Left kidney (tissue), 2 donors: ENCODE results near the gene WNT3A. TPM values are rescaled to one million over a fixed set of nuclear protein-coding genes. Genes with fewer than 3 reads are reported as not detected.

Experiments
- DNase-seq: peaks from one replicate; pipeline ENCODE4 v3.0.0-alpha.2; 2013
- polyA plus RNA-seq: library from polyadenylated mRNA; unstranded; fragments of 120-200 nt; gene quantifications from one replicate; pipeline ENCODE4 v1.2.1, GENCODE V29; 2013; ENCODE audit not compliant: insufficient read length

Gene WNT3A
- polyA plus RNA-seq, 1 donor: 0.07 TPM

DNA sequence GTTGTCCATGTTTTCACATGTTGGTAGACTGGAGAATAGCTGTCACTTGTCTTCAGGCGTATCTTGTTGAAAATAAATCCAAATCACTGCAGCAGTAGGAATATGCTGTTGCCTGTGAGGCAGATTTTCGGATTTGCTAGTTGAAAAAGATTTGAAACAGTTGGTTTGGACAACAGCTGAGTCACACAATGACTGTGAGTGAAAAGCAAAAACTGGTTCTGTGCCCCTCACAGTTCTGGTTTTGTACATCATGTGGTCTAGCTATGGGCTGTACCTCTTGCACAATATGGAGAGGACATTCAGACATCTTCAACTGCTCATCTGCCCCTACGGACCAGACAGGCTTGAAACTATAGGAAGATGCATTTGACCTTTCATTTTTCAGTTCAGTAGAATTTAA is 77.5 kb downstream of the WNT3A start:
- no peak for DNase-seq

DNA sequence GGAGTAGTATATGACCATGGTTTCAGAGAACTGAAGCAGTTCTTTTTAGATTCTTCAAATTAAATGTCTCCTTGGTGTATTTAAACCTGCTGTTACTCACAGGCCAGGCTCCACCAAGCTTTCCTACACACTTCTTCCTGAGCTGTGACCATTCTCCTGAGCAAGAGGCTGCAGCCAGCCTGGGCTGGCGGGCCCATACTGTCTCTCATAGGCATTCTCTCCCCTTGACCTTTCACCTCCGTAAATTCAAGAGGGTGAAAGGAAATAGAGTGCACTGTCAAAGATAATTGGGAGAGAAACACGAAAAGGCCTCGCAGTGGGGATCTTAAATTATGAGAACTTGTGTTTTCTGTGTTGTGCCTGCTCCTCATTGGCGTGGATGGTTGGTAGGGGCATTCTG is 78.0 kb downstream of the WNT3A start:
- DNase-seq: no peak

GRCh38 chr1:228085287-228085951 is 78.6 kb downstream of the WNT3A start:
- DNase-seq: no peak

- no peak for DNase-seq
Measured at GRCh38 chr1:228087771-228088251, 81.0 kb downstream of the WNT3A start.

DNA sequence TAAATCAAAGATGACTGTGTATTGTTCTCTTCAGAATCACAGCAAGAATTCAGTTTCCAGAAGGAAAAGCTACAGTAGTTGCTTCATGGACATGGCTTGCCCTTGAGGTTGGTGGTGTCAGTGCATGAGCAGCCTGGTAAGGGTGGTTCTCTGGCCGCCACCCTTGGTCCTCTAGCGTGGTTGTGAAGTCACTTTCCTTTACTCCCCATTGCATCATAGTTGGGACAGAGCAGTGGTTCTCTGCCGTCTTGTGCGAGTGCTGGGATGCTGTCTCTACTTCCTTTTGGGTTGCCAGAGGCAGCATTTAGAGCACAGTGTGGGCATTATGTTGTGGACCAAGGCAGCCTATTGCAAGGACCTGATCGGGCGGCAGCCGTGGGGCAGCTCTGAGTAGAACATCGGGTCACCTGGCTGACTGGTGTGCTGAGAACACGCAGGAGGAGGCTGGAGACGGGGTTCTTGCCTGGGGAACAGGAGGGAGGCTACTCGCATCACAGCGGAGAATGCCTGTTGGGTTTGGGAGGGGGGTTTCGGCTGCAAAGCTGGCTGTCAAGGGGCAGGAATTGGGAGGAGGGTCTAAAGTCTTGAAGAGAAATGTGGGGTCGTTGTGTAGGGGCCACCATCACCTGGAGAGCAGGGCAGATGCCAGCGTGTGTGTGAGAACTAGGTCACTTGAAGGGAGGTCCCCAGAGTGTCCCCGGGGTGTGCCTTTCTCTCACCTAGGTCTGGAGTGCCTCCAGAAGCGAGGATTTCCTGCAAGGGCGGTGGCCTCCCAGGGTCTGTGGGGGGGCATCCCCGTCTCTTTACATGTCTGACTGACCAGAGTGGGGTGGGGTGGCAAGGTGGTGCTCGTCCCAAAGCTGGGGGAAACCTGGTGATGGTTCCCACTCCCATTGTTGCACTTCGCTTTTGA is 82.0 kb downstream of the WNT3A start:
- no peak for DNase-seq

- no peak for DNase-seq
Measured at GRCh38 chr1:228089519-228090380, 83.0 kb downstream of the WNT3A start.

DNA sequence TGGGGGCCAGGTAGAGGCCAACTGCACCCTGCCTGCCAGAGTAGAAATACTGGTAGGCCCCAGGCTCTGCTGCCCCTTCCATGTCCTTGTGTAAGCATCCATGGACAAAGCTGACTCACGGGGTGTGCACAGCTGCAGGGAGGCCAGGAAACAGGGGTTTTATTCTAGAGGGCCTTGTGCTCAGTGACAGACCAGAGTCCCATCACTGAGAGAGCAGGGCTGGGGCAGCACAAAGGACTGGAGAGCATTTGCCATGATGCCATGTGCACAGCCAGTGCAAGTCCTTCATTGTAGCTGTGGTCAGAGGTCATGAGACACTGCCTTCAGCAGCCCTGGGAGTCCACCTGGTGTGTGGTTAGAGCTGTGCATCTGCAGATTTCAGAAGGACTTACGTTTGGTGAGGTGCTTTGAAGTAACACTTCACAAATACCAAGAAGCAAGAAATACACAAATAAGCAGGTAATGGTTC is 83.8 kb downstream of the WNT3A start:
- DNase-seq: no peak

- no peak for DNase-seq
Measured at GRCh38 chr1:228091084-228091483, 84.3 kb downstream of the WNT3A start.

GRCh38 chr1:228092342-228093049 is 85.7 kb downstream of the WNT3A start:
- no peak for DNase-seq

GRCh38 chr1:228093050-228093906 is 86.5 kb downstream of the WNT3A start:
- DNase-seq: no peak

DNA sequence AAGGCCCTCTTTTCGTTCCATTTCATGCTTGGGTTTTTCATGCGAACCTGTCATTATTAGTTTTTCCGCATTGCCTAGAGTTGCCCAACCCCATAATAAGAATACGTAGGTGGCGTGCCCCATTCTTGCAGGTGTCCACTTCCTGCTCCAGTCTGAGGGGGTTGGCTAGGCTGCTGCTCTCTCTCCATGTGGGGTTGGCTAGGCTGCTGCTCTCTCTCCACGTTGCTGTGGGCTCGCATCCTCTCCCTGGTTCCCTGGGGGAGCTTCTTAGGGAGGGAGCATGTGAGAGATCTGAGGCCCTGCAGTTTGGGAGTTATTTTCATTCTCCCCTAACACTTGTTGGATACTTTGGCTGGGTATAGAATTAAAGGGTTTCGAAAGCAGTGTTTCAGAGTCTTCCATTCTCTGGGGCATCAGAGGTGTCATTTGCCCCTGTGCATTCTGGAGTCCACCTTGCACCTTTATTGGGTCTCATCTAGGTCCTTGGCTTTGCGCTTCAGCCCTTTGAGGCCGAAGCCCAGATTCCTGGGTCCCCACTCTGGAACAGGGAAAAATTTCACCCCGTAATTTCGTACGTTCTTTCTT is 87.7 kb downstream of the WNT3A start:
- no peak for DNase-seq

- DNase-seq: no peak
Measured at GRCh38 chr1:228095161-228095560, 88.4 kb downstream of the WNT3A start.

DNA sequence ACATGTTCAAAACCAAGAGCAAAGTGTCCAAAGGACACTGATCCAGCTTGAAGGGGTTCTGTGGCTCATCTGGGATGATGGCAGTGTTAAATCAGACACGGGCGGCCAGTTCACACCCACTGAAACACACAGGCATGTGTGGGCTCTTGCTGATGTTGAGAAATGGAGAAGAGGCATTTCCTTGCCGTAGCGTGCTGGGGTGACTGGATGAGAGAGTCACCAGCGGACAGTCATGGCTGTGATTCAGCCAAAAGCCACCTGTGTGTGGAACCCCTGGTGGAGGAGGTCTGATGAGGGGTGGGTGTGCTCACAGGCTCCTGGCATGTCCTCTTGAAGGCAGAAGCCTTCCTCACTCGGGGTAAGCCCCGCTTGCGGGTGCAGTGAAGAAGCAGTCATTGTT is 89.1 kb downstream of the WNT3A start:
- DNase-seq: no peak

DNA sequence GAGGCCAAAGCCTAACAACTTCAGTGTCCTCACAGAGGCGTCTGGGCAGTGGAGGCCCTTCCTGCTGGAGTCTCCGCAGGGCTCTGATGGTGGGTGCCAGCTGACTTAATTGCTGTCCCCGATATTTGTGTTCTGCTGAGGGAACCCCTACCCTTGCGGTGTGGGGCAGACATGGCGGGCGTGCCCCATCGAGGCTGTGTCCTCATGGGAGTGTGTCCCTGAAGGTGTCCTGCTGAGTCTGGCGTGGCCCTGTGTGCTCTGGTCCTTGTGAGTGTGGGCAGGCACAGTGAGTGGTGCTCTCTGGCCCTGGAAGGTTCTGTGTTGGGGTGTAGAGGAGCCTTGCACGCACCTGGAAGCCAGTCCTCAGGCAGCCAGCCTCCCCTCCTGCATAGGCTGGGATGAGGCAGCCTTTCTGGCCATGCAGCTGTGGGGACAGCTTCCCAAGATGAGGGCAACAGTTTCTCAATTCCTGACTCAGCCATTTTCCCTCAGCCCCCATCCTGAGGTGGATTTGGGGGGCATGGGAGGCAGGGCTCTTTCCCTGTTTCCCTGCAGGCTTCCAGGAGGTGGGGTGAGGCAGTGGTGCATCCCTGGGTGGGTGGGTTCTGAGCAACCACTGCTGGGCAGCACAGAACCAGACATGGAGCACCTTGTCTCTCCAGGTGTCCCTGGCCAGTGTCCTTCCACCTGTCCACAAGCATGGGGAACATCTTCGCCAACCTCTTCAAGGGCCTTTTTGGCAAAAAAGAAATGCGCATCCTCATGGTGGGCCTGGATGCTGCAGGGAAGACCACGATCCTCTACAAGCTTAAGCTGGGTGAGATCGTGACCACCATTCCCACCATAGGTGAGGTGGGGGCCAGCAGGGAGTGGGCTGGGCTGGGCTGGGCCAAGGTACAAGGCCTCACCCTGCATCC is 89.9 kb downstream of the WNT3A start:
- no peak for DNase-seq

- DNase-seq: no peak
Measured at GRCh38 chr1:228097333-228098081, 90.7 kb downstream of the WNT3A start.

DNA sequence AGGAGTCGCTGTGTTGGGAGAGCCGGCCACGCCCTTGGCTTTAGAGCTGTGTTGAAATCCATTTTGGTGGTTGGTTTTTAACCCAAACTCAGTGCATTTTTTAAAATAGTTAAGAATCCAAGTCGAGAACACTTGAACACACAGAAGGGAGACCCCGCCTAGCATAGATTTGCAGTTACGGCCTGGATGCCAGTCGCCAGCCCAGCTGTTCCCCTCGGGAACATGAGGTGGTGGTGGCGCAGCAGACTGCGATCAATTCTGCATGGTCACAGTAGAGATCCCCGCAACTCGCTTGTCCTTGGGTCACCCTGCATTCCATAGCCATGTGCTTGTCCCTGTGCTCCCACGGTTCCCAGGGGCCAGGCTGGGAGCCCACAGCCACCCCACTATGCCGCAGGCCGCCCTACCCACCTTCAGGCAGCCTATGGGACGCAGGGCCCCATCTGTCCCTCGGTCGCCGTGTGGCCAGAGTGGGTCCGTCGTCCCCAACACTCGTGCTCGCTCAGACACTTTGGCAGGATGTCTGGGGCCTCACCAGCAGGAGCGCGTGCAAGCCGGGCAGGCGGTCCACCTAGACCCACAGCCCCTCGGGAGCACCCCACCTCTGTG is 91.6 kb downstream of the WNT3A start:
- DNase-seq: no peak

DNA sequence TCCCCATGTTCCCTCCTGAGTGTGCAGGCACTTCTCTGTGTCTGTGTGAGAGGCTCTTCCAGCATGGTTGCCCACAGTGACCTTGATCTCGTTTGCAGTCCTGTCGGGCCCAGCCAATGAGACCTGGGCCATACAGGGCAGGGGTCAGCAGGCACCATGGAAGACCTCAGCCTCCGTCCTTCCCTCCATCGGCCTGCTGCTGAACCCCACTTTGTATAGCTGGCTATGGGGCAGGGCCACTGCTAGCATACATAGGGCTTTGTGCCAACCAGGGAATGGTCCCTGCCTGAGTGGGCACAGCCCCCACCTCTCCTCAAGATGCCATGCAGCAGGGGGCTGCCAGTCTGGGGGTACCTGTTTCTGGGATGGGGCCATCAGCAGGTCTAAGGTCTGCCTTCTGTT is 92.5 kb downstream of the WNT3A start:
- no peak for DNase-seq
